SU-DHL-6 (cell line): ENCODE measurements around the gene IRF2.

Experiments used
- H2AFZ ChIP-seq: fragments of 200-600 bp; sonication (generic); 2 replicates; pipeline ENCODE4 v1.6.1; 2014; ENCODE audit warnings: low read depth, mild to moderate bottlenecking, moderate library complexity, mixed read lengths, antibody characterized with exemption, low read length; ENCODE audit not compliant: severe bottlenecking
- H3F3A ChIP-seq: fragments of 200-600 bp; shearing (Covaris generic); 2 replicates; pipeline ENCODE4 v1.6.0; 2016; ENCODE audit warnings: antibody characterized with exemption, mild to moderate bottlenecking; ENCODE audit not compliant: insufficient read depth
- H3K27ac ChIP-seq: fragments of 200-600 bp; sonication (generic); 2 replicates; pipeline ENCODE4 v1.5.1; 2016; ENCODE audit warnings: low read depth, mild to moderate bottlenecking, low read length, moderate library complexity, mixed read lengths
- H3K27me3 ChIP-seq: fragments of 200-600 bp; sonication (generic), shearing (Covaris generic); 2 replicates; pipeline ENCODE4 v1.6.0; 2014; ENCODE audit warnings: mild to moderate bottlenecking, low read length
- H3K36me3 ChIP-seq: fragments of 200-600 bp; sonication (generic); 2 replicates; pipeline ENCODE4 v1.6.1; 2014; ENCODE audit warnings: mild to moderate bottlenecking, low read length, mixed read lengths
- H3K4me2 ChIP-seq: fragments of 300-600, 200-600 bp; shearing (Covaris generic), sonication (generic); 2 replicates; pipeline ENCODE4 v1.6.0; 2014; ENCODE audit warnings: low read length, low read depth, mild to moderate bottlenecking; ENCODE audit not compliant: poor library complexity, severe bottlenecking
- H3K4me3 ChIP-seq: fragments of 200-600 bp; sonication (generic); 2 replicates; pipeline ENCODE4 v1.5.1; 2014; ENCODE audit warnings: antibody characterized with exemption, low read length, mild to moderate bottlenecking, mixed read lengths; ENCODE audit not compliant: insufficient read depth, poor library complexity, severe bottlenecking
- H3K79me2 ChIP-seq: fragments of 200-600 bp; sonication (generic); 2 replicates; pipeline ENCODE4 v1.6.1; 2014; ENCODE audit warnings: mild to moderate bottlenecking, low read length, moderate library complexity; ENCODE audit not compliant: insufficient read depth
- H3K9ac ChIP-seq: fragments of 200-600 bp; sonication (generic); 2 replicates; pipeline ENCODE4 v1.7.0; 2014; ENCODE audit warnings: mild to moderate bottlenecking, low read length
- H3K9me2 ChIP-seq: fragments of 200-600 bp; sonication (generic); replicated peaks from 2 replicates; pipeline ENCODE4 v1.6.1; 2014; ENCODE audit warnings: low read length; ENCODE audit not compliant: insufficient read depth
- H3K9me3 ChIP-seq: fragments of 200-600 bp; sonication (generic); 2 replicates; pipeline ENCODE4 v1.6.1; 2014; ENCODE audit warnings: low read length, mixed read lengths; ENCODE audit not compliant: insufficient read depth
- H4K20me1 ChIP-seq: fragments of 200-600 bp; sonication (generic); 2 replicates; pipeline ENCODE4 v1.6.1; 2014; ENCODE audit warnings: low read depth, mild to moderate bottlenecking, antibody characterized with exemption, low read length, moderate library complexity, mixed read lengths
- CTCF ChIP-seq: fragments of 200-600 bp; sonication (generic); IDR thresholded peaks from one replicate; pipeline ENCODE4 v1.5.1; 2017; ENCODE audit warnings: antibody characterized with exemption, mild to moderate bottlenecking, low read length, moderate library complexity; ENCODE audit not compliant: insufficient read depth, poor library complexity, severe bottlenecking
- EZH2phosphoT487 ChIP-seq: fragments of 200-600 bp; sonication (generic), shearing (Covaris generic); conservative IDR thresholded peaks from 2 replicates; pipeline ENCODE4 v1.6.1; 2018; ENCODE audit warnings: mild to moderate bottlenecking, antibody characterized with exemption, low read length, moderate library complexity, mixed read lengths

Gene IRF2

GRCh38 chr4:184474263-184475095 lies at the start of gene IRF2:
Gene IRF2 (minus strand): TSS chr4:184474550. CDS start chr4:184429064, 45,486 bp downstream.
- Histone ChIP-seq H2AFZ (peak within 1 kb of the TSS; percentile 55), H3F3A (peaks cover 23% of the 10 kb centered on the region), H3K79me2 (peaks cover 37% of the 10 kb centered on the region), H3K4me3 (peak within 1 kb of the TSS; percentile 97), H3K9me2 (no peaks in the 10 kb centered on the region), H3K4me2 (peak within 1 kb of the TSS; percentile 91), H3K36me3 (no peaks in the 10 kb centered on the region), H3K9ac (peak within 1 kb of the TSS; percentile 80), H3K9me3 (no peaks in the 10 kb centered on the region), H3K27me3 (no peaks in the 10 kb centered on the region), H4K20me1 (no peaks in the 10 kb centered on the region), H3K27ac (peak within 1 kb of the TSS; percentile 87)
- TF ChIP-seq CTCF (no peak), EZH2phosphoT487 (no peak)

GRCh38 chr4:184515606-184516005 lies 41.3 kb upstream of the IRF2 start:
- Histone ChIP-seq H3K9me3 (no peaks in the 10 kb centered on the region), H3K79me2 (no peaks in the 10 kb centered on the region), H3K4me3 (no peak overlapping the region), H3K9me2 (no peaks in the 10 kb centered on the region), H3F3A (no peaks in the 10 kb centered on the region), H3K4me2 (no peak overlapping the region), H3K9ac (no peak overlapping the region), H2AFZ (no peak overlapping the region), H4K20me1 (no peaks in the 10 kb centered on the region), H3K27me3 (no peaks in the 10 kb centered on the region), H3K27ac (no peak overlapping the region), H3K36me3 (no peaks in the 10 kb centered on the region)
- TF ChIP-seq EZH2phosphoT487, result no peak
- no peak for TF ChIP-seq CTCF

- Histone ChIP-seq H3K27me3 (no peaks in the 10 kb centered on the region), H3K27ac (no peak overlapping the region), H3K9me3 (no peaks in the 10 kb centered on the region), H3F3A (no peaks in the 10 kb centered on the region), H4K20me1 (no peaks in the 10 kb centered on the region), H3K9ac (no peak overlapping the region), H3K9me2 (no peaks in the 10 kb centered on the region), H3K79me2 (no peaks in the 10 kb centered on the region), H2AFZ (no peak overlapping the region), H3K36me3 (no peaks in the 10 kb centered on the region), H3K4me3 (no peak overlapping the region), H3K4me2 (no peak overlapping the region)
- TF ChIP-seq CTCF (no peak), EZH2phosphoT487 (no peak)
Observed at GRCh38 chr4:184514121-184514988, 40.0 kb upstream of the IRF2 start.
